ENCODE data around the gene ZAR1.

GRCh38 chr4:48518143-48518542 lies 28.1 kb downstream of the ZAR1 start:
- TF ChIP-seq CTCF (IDR thresholded peaks at IDR 0.05) (no peak), EP300 (IDR thresholded peaks at IDR 0.05) (no peak)

Measured in sigmoid colon (tissue), 4 donors.